ENCODE results near the gene PTX4.

- TF ChIP-seq KLF1 (tag; IDR thresholded peaks at IDR 0.05): no peak
- no peak for TF ChIP-seq ZBTB33 (CRISPR knock-in tag; IDR thresholded peaks at IDR 0.05)
- no peak for TF ChIP-seq CTCF (IDR thresholded peaks at IDR 0.05 in 2 of 3, conservative IDR thresholded peaks at IDR 0.05 in 1 of 3; ENCODE audit: insufficient read depth in 2 of 3, low read depth in 1 of 3, low read length in 3 of 3)
- TF ChIP-seq TARDBP (IDR thresholded peaks at IDR 0.05): no peak
- TF ChIP-seq ZNF512 (tag; IDR thresholded peaks at IDR 0.05): no peak
- TF ChIP-seq HIVEP1 (CRISPR knock-in tag; IDR thresholded peaks at IDR 0.05): no peak
- no peak for TF ChIP-seq TSHZ1 (CRISPR knock-in tag; IDR thresholded peaks at IDR 0.05)
- TF ChIP-seq HCFC1 (IDR thresholded peaks at IDR 0.05; ENCODE audit: low read depth, low read length): no peak
- no peak for TF ChIP-seq THAP7 (CRISPR knock-in tag; IDR thresholded peaks at IDR 0.05)
- no peak for TF ChIP-seq CEBPG (CRISPR knock-in tag; IDR thresholded peaks at IDR 0.05)
- no peak for TF ChIP-seq CEBPG (tag; conservative IDR thresholded peaks at IDR 0.05 in 1 of 2, IDR thresholded peaks at IDR 0.05 in 1 of 2)
- no peak for TF ChIP-seq NONO (IDR thresholded peaks at IDR 0.05; ENCODE audit: low read depth in 2 of 2, low read length in 1 of 2)
Observed at GRCh38 chr16:1456951-1457350, 31.8 kb downstream of the PTX4 start.
